GM23338 (cell line): ENCODE data around the gene SLAMF9. TPM values are rescaled to one million over a fixed set of nuclear protein-coding genes. Genes with fewer than 3 reads are reported as not detected.

ENCODE experiments used
- EZH2phosphoT487 ChIP-seq: fragments of 200-600 bp; sonication (generic); IDR thresholded peaks from one replicate; pipeline ENCODE4 v1.8.1; 2018; ENCODE audit warnings: antibody characterized with exemption; ENCODE audit not compliant: unreplicated experiment
- NANOG ChIP-seq: IDR thresholded peaks from 2 replicates; pipeline ENCODE4 v1.6.1; 2016; ENCODE audit warnings: antibody characterized with exemption, borderline replicate concordance
- ZNF114 ChIP-seq: fragments of 250-450 bp; sonication (Bioruptor Pico); IDR thresholded peaks from 2 replicates; pipeline ENCODE4 v1.5.0; 2020; ENCODE audit warnings: mild to moderate bottlenecking, moderate library complexity
- ZNF331 ChIP-seq: fragments of 250-450 bp; sonication (Bioruptor Pico); IDR thresholded peaks from 2 replicates; pipeline ENCODE4 v1.5.0; 2020; ENCODE audit warnings: low read depth, mild to moderate bottlenecking, moderate library complexity
- polyA plus RNA-seq: library from polyadenylated mRNA; unstranded; fragments of >200 nt; fragmentation: Nextera tagmentation; extraction: Ambion mirVana; gene quantifications from 2 replicates; pipeline ENCODE4 v1.2.1, GENCODE V29; 2016
- total RNA-seq: library from RNA; depleted of rRNA; stranded (reverse); fragments of >200 nt; shearing (Covaris generic); gene quantifications from 2 replicates; pipeline ENCODE4 v1.2.3, GENCODE V29; 2014
- TF ChIP-seq, protein P1 (sequence below): fragments of 250-450 bp; sonication (Bioruptor Pico); IDR thresholded peaks from 2 replicates; pipeline ENCODE4 v1.5.0; 2020; ENCODE audit warnings: mild to moderate bottlenecking, moderate library complexity
- TF ChIP-seq, protein P2 (sequence below): IDR thresholded peaks from one replicate; pipeline ENCODE4 v1.6.1; 2018; ENCODE audit warnings: antibody characterized with exemption; ENCODE audit not compliant: unreplicated experiment
- TF ChIP-seq, protein P3 (sequence below), 2 experiments: fragments of 200-600 bp in 1 of 2; sonication (generic) in 1 of 2; conservative IDR thresholded peaks; 2 replicates each; pipeline versions ENCODE4 v1.5.1 to v1.6.1; 2016 to 2017; ENCODE audit warnings: antibody characterized with exemption in 2 of 2, low read depth in 2 of 2, mild to moderate bottlenecking in 2 of 2, moderate library complexity in 1 of 2

The SLAMF9 gene
- total and polyA plus RNA-seq, 2 experiments from 2014 or later = not detected

DNA sequence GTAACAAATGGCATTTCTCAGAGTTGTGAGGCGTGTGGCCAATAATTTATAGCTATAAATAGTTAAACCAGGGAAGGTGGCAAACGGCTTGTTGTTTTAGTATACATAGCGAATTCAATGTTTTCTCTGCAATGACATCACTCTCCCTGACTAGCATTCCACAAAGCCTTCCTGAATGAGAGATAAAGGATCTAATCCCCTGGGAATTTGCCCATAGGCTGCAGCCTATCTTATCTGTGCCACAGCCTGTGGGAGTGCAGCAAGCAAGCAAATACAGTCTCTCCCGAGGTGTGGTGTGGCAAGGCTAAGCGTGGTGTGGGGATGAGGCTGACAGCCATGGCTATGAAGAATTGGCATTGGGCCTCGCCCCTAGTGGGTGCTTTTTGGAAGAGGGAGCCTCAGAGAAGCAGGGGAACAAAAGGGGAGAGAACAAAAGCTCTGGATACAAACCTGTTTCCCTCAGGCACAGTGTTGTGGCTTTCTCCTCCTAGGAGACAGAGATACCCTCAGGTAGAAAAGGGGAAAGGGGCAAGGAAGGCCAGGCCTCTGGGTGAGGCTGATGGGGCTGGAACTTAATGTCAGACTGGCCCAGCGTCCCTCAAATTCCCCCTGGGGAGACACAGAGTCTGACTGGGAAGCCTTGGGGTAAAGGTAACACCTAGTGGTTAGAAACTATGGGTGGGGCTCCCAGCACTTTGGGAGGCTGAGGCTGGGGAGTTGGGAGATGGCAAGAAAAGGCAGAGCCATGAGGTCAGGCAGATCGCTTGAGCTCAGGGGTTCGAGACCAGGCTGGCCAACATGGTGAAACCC, 37.6 kb downstream of the SLAMF9 start (continued):
- TF ChIP-seq, protein P1, sequence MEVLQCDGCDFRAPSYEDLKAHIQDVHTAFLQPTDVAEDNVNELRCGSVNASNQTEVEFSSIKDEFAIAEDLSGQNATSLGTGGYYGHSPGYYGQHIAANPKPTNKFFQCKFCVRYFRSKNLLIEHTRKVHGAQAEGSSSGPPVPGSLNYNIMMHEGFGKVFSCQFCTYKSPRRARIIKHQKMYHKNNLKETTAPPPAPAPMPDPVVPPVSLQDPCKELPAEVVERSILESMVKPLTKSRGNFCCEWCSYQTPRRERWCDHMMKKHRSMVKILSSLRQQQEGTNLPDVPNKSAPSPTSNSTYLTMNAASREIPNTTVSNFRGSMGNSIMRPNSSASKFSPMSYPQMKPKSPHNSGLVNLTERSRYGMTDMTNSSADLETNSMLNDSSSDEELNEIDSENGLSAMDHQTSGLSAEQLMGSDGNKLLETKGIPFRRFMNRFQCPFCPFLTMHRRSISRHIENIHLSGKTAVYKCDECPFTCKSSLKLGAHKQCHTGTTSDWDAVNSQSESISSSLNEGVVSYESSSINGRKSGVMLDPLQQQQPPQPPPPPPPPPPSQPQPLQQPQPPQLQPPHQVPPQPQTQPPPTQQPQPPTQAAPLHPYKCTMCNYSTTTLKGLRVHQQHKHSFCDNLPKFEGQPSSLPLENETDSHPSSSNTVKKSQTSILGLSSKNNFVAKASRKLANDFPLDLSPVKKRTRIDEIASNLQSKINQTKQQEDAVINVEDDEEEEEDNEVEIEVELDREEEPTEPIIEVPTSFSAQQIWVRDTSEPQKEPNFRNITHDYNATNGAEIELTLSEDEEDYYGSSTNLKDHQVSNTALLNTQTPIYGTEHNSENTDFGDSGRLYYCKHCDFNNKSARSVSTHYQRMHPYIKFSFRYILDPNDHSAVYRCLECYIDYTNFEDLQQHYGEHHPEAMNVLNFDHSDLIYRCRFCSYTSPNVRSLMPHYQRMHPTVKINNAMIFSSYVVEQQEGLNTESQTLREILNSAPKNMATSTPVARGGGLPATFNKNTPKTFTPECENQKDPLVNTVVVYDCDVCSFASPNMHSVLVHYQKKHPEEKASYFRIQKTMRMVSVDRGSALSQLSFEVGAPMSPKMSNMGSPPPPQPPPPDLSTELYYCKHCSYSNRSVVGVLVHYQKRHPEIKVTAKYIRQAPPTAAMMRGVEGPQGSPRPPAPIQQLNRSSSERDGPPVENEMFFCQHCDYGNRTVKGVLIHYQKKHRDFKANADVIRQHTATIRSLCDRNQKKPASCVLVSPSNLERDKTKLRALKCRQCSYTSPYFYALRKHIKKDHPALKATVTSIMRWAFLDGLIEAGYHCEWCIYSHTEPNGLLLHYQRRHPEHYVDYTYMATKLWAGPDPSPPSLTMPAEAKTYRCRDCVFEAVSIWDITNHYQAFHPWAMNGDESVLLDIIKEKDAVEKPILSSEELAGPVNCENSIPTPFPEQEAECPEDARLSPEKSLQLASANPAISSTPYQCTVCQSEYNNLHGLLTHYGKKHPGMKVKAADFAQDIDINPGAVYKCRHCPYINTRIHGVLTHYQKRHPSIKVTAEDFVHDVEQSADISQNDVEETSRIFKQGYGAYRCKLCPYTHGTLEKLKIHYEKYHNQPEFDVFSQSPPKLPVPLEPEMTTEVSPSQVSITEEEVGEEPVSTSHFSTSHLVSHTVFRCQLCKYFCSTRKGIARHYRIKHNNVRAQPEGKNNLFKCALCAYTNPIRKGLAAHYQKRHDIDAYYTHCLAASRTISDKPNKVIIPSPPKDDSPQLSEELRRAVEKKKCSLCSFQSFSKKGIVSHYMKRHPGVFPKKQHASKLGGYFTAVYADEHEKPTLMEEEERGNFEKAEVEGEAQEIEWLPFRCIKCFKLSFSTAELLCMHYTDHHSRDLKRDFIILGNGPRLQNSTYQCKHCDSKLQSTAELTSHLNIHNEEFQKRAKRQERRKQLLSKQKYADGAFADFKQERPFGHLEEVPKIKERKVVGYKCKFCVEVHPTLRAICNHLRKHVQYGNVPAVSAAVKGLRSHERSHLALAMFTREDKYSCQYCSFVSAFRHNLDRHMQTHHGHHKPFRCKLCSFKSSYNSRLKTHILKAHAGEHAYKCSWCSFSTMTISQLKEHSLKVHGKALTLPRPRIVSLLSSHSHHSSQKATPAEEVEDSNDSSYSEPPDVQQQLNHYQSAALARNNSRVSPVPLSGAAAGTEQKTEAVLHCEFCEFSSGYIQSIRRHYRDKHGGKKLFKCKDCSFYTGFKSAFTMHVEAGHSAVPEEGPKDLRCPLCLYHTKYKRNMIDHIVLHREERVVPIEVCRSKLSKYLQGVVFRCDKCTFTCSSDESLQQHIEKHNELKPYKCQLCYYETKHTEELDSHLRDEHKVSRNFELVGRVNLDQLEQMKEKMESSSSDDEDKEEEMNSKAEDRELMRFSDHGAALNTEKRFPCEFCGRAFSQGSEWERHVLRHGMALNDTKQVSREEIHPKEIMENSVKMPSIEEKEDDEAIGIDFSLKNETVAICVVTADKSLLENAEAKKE (CRISPR knock-in tag) = no peak
- TF ChIP-seq EZH2phosphoT487 = no peak
- TF ChIP-seq, protein P2, sequence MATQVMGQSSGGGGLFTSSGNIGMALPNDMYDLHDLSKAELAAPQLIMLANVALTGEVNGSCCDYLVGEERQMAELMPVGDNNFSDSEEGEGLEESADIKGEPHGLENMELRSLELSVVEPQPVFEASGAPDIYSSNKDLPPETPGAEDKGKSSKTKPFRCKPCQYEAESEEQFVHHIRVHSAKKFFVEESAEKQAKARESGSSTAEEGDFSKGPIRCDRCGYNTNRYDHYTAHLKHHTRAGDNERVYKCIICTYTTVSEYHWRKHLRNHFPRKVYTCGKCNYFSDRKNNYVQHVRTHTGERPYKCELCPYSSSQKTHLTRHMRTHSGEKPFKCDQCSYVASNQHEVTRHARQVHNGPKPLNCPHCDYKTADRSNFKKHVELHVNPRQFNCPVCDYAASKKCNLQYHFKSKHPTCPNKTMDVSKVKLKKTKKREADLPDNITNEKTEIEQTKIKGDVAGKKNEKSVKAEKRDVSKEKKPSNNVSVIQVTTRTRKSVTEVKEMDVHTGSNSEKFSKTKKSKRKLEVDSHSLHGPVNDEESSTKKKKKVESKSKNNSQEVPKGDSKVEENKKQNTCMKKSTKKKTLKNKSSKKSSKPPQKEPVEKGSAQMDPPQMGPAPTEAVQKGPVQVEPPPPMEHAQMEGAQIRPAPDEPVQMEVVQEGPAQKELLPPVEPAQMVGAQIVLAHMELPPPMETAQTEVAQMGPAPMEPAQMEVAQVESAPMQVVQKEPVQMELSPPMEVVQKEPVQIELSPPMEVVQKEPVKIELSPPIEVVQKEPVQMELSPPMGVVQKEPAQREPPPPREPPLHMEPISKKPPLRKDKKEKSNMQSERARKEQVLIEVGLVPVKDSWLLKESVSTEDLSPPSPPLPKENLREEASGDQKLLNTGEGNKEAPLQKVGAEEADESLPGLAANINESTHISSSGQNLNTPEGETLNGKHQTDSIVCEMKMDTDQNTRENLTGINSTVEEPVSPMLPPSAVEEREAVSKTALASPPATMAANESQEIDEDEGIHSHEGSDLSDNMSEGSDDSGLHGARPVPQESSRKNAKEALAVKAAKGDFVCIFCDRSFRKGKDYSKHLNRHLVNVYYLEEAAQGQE = no peak
- TF ChIP-seq ZNF331 (CRISPR knock-in tag) = no peak
- no peak for TF ChIP-seq ZNF114
- TF ChIP-seq, protein P3, sequence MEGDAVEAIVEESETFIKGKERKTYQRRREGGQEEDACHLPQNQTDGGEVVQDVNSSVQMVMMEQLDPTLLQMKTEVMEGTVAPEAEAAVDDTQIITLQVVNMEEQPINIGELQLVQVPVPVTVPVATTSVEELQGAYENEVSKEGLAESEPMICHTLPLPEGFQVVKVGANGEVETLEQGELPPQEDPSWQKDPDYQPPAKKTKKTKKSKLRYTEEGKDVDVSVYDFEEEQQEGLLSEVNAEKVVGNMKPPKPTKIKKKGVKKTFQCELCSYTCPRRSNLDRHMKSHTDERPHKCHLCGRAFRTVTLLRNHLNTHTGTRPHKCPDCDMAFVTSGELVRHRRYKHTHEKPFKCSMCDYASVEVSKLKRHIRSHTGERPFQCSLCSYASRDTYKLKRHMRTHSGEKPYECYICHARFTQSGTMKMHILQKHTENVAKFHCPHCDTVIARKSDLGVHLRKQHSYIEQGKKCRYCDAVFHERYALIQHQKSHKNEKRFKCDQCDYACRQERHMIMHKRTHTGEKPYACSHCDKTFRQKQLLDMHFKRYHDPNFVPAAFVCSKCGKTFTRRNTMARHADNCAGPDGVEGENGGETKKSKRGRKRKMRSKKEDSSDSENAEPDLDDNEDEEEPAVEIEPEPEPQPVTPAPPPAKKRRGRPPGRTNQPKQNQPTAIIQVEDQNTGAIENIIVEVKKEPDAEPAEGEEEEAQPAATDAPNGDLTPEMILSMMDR (conservative IDR thresholded peaks at IDR 0.05; ENCODE audit: low read depth in 2 of 2) = no peak
- TF ChIP-seq NANOG = no peak
